Measurements from ENCODE around the gene YWHAG. TPM values are rescaled to one million over a fixed set of nuclear protein-coding genes. Genes with fewer than 3 reads are reported as not detected.

YWHAG gene
- total and polyA plus RNA-seq, 2 of the 13 experiments (the other 11 are each of a cell fraction or from before 2014, with no cell fraction given), result 36.9 to 67.5 TPM

DNA sequence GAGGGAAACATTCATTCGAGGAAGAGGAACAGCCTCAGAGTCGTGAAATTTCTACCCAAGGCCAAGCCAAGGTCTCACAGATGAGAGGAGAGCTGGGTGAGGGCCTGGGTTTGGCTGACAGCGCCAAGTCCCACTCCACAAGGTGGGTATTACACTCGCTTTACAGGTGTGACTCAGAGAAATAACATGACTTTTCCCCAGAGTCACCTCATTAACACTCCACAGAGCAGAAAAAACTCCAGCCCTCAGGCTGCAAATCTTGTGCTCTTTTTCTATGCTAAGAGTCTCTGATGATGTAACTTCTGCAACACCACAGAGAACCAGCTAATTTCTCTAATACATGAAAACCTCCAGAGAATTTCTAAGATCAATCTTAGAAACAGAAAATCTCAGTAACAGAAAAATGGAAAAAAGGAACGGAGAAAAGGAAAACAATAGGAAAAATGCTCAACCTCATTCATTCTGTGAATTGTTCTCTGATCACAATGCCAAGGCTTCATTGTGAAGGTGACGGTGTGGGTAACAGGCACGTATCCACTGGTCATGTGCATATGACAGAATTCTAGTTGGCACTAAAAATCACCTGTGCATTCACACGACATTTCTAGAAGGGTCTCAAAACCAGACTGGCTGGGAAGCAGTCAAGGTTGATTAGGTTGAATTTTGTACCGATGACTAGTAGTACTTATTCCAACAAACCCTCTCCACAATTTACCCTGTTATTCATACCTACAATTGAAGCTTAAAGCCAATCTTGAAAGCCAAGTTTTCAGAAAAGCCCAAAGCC is 20.3 kb downstream of the YWHAG start:
- H3K4me1 ChIP-seq (ENCODE audit: insufficient read depth, low read length), result peaks cover 38% of the 10 kb centered on the region
- peaks cover 14 to 21% of the 10 kb centered on the region in 2 experiments for H3K36me3 ChIP-seq (replicated peaks in 1 of 2; ENCODE audit: control insufficient read depth in 1 of 2, insufficient read depth in 2 of 2, low read length in 2 of 2)
- 98% methylated on average over 7 of the region's 9 CpGs for WGBS (ENCODE audit: low lambda C conversion rate)
- ChIA-PET CTCF (ENCODE audit: low intra/inter-chr PET ratio, low total read pairs) (no interaction called here), POLR2A (no interaction called here)
- no peak overlapping the region for H3K4me3 ChIP-seq (replicated peaks in 1 of 3; ENCODE audit: insufficient read depth in 1 of 3, low read depth in 2 of 3, low read length in 3 of 3)
- peaks cover 91% of the 10 kb centered on the region for H3K79me2 ChIP-seq (ENCODE audit: insufficient read depth, low read length)
- no TSS peak for BruUV-seq (replicated peaks)
- no peak overlapping the region for H3K4me2 ChIP-seq (ENCODE audit: low read depth, low read length)
- TF ChIP-seq ZFX (CRISPR knock-in tag; IDR thresholded peaks at IDR 0.05; ENCODE audit: low read depth) (no peak), HNRNPLL (IDR thresholded peaks at IDR 0.05; ENCODE audit: low read depth, low read length, poor library complexity, severe bottlenecking) (no peak)
- ATAC-seq, result no peak
- FAIRE-seq, result no peak
- no peak overlapping the region for H3K9ac ChIP-seq (ENCODE audit: insufficient read depth, low read depth, low read length)
- intact Hi-C loops (cut with micrococcal nuclease; ENCODE audit: unreplicated experiment) (no loop called here), in situ Hi-C loops (cut with HindIII; ENCODE audit: extremely low pct_ligation_motif_present, low pct_unique_long_range_greater_than_20kb) (no loop called here)
- no peak overlapping the region for H2AFZ ChIP-seq (ENCODE audit: low read length)
- H4K20me1 ChIP-seq (ENCODE audit: insufficient read depth, low read length), result peaks cover 51% of the 10 kb centered on the region
- no peak for DNase-seq (ENCODE audit: low spot score)
- H3K9me3 ChIP-seq (ENCODE audit: low read length), result no peaks in the 10 kb centered on the region
- no peaks in the 10 kb centered on the region for H3K27me3 ChIP-seq (ENCODE audit: control insufficient read depth in 1 of 2, insufficient read depth in 2 of 2, low read length in 2 of 2)
- no peak overlapping the region for H3K27ac ChIP-seq (ENCODE audit: extremely low read length, insufficient read depth, low read length)

DNA sequence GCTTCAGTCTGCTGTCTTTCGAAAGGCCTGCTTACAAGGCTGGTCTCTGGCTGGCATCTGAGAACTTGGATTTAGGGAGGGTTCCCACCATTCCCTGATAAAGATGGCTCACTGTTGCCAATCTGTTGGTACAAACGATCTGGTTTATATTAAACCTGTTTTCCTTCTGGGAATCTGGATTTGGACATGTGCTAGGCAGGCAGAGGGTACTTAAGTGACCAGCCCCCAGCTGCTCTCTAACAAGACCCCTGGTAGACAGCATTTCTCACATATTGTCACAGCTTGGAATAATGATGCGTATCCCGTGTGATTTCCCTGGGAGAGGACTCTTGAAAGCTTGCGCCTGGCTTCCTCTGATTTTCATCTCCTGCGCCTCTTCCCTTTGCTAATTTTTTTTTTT is 21.6 kb downstream of the YWHAG start:
- peaks cover 59% of the 10 kb centered on the region for H4K20me1 ChIP-seq (ENCODE audit: insufficient read depth, low read length)
- H3K4me3 ChIP-seq (replicated peaks in 1 of 3; ENCODE audit: insufficient read depth in 1 of 3, low read depth in 2 of 3, low read length in 3 of 3), result no peak overlapping the region
- in situ Hi-C loops (cut with HindIII; ENCODE audit: extremely low pct_ligation_motif_present, low pct_unique_long_range_greater_than_20kb) (no loop called here), intact Hi-C loops (cut with micrococcal nuclease; ENCODE audit: unreplicated experiment) (no loop called here)
- POLR2A ChIA-PET, result no interaction called here
- no peak overlapping the region for H3K27ac ChIP-seq (ENCODE audit: extremely low read length, insufficient read depth, low read length)
- CTCF ChIA-PET (ENCODE audit: low intra/inter-chr PET ratio, low total read pairs), result no interaction called here
- H3K4me2 ChIP-seq (ENCODE audit: low read depth, low read length), result no peak overlapping the region
- peaks cover 41% of the 10 kb centered on the region for H3K4me1 ChIP-seq (ENCODE audit: insufficient read depth, low read length)
- ATAC-seq (no peak), FAIRE-seq (no peak), DNase-seq (ENCODE audit: low spot score) (no peak)
- no peaks in the 10 kb centered on the region for H3K27me3 ChIP-seq (ENCODE audit: control insufficient read depth in 1 of 2, insufficient read depth in 2 of 2, low read length in 2 of 2)
- BruUV-seq (replicated peaks), result no TSS peak
- peaks cover 10 to 23% of the 10 kb centered on the region in 2 experiments for H3K36me3 ChIP-seq (replicated peaks in 1 of 2; ENCODE audit: control insufficient read depth in 1 of 2, insufficient read depth in 2 of 2, low read length in 2 of 2)
- H3K79me2 ChIP-seq (ENCODE audit: insufficient read depth, low read length), result peaks cover 92% of the 10 kb centered on the region
- 94% methylated on average over 6 of the region's 6 CpGs for WGBS (ENCODE audit: low lambda C conversion rate)
- no peaks in the 10 kb centered on the region for H3K9me3 ChIP-seq (ENCODE audit: low read length)
- H2AFZ ChIP-seq (ENCODE audit: low read length), result no peak overlapping the region
- no peak overlapping the region for H3K9ac ChIP-seq (ENCODE audit: insufficient read depth, low read depth, low read length)
- TF ChIP-seq, protein P1, sequence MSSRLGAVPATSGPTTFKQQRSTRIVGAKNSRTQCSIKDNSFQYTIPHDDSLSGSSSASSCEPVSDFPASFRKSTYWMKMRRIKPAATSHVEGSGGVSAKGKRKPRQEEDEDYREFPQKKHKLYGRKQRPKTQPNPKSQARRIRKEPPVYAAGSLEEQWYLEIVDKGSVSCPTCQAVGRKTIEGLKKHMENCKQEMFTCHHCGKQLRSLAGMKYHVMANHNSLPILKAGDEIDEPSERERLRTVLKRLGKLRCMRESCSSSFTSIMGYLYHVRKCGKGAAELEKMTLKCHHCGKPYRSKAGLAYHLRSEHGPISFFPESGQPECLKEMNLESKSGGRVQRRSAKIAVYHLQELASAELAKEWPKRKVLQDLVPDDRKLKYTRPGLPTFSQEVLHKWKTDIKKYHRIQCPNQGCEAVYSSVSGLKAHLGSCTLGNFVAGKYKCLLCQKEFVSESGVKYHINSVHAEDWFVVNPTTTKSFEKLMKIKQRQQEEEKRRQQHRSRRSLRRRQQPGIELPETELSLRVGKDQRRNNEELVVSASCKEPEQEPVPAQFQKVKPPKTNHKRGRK (CRISPR knock-in tag; IDR thresholded peaks at IDR 0.05), result no peak
- no peak for TF ChIP-seq ATM (IDR thresholded peaks at IDR 0.05; ENCODE audit: borderline replicate concordance)
- TF ChIP-seq PRDM4 (CRISPR knock-in tag; IDR thresholded peaks at IDR 0.05; ENCODE audit: borderline replicate concordance), result no peak
- no peak for TF ChIP-seq ZBTB46 (CRISPR knock-in tag; IDR thresholded peaks at IDR 0.05; ENCODE audit: borderline replicate concordance)
- TF ChIP-seq SAFB2 (CRISPR knock-in tag; IDR thresholded peaks at IDR 0.05; ENCODE audit: borderline replicate concordance, low read depth), result no peak
- no peak for TF ChIP-seq NFE2L1 (CRISPR knock-in tag; IDR thresholded peaks at IDR 0.05; ENCODE audit: borderline replicate concordance)
